HG03575 (cell line): ENCODE results near the gene MOB3B.
A peak's percentile ranks its signal among the peaks of the same experiment; 100 is the strongest.

Experiments
- ATAC-seq: cut with Tn5 transposase; IDR thresholded peaks from one replicate; pipeline ENCODE4 v1.9.1; 2021; ENCODE audit not compliant: unreplicated experiment, insufficient number of reproducible peaks, low FRiP score; ENCODE audit errors: extremely low read depth

Gene MOB3B

DNA sequence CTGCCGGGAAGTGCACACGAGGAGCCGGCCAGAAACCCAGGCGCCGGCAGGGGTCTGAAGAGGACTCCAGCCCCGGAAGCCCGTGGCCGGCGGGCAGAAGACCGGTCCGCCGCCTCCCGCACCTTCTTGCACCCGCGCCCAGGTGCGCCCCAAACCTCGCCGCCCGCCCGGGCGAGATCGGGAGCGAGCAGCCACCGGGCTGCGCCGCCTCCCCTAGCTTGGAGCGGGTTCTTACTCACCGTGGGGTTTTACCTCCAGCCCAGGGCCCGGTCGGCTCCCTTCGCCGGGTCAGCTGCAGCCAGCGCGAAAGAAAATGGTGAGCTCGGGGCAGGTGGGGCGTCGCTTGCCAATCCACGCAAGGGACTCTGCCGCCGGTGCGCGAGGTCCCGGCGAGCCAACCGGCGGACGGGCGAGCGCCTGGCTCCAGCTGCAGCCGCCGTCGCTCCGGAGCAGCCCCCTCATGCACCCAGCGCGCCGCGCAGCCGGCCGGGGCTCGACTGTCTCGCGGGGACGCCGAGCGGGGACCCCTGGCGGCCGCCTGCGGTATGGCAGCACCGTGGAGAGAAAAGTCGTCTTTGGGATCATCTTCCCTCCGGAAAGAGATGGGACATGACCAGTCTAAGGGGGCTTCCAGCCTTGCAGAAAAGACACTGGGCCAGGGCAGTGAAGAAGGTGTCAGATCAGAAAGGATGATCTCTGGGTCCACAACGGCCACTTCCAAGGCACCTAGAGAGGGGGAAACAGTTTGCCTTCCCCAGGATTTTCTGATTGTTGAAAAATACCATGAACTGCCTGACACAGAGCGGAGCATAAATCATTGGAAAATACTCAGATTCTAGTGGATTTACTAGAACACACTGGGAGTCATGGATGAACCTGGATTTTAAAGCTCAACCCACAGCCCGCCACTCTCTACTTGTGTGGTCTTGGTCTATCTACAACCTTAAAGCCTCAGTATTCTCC lies at the start of gene MOB3B:
TSS of gene MOB3B (minus strand) at position 499 of the 963 bp plus-strand sequence. CDS start 74,264 bp downstream, outside the sequence.
- ATAC-seq, result no peak

DNA sequence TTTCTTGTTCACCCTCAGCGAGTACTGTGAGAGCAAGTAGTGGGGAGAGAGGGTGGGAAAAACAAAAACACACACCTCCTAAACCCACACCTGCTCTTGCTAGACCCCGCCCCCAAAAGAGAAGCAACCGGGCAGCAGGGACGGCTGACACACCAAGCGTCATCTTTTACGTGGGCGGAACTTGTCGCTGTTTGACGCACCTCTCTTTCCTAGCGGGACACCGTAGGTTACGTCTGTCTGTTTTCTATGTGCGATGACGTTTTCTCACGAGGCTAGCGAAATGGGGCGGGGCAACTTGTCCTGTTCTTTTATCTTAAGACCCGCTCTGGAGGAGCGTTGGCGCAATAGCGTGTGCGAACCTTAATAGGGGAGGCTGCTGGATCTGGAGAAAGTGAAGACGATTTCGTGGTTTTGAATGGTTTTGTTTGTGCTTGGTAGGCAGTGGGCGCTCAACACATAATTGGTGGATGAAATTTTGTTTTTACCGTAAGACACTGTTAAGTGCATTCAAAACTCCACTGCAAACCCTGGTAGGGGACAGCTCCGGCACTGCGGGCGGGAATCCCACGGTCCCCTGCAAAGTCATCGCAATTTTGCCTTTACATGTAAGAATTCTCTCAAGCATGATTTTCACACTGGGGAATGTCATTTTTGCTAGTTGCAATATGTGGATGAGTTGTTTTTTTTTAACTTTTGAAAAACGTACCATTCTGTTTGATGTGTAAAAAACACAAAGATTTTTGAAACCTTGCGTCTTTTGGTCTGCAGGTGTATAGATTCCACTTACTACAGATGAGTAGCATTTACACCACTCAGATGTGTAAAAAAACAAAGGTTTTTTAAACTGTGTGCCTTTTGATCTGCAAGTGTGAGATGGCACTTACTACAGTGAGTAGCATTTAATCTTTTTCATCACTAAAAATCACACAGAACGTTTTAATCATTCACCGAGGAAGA lies 44.3 kb upstream of the MOB3B start:
- peak; percentile 69 for ATAC-seq

DNA sequence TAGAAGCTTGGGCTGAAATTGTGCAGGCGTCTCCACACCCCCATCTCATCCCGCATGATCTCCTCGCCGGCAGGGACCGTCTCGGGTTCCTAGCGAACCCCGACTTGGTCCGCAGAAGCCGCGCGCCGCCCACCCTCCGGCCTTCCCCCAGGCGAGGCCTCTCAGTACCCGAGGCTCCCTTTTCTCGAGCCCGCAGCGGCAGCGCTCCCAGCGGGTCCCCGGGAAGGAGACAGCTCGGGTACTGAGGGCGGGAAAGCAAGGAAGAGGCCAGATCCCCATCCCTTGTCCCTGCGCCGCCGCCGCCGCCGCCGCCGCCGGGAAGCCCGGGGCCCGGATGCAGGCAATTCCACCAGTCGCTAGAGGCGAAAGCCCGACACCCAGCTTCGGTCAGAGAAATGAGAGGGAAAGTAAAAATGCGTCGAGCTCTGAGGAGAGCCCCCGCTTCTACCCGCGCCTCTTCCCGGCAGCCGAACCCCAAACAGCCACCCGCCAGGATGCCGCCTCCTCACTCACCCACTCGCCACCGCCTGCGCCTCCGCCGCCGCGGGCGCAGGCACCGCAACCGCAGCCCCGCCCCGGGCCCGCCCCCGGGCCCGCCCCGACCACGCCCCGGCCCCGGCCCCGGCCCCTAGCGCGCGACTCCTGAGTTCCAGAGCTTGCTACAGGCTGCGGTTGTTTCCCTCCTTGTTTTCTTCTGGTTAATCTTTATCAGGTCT lies 43.5 kb upstream of the MOB3B start, which contains the start of gene C9orf72:
TSS of gene C9orf72 (minus strand) at position 564 of the 716 bp plus-strand sequence. CDS start 6,361 bp downstream, outside the sequence.
- ATAC-seq, result peak; percentile 3

DNA sequence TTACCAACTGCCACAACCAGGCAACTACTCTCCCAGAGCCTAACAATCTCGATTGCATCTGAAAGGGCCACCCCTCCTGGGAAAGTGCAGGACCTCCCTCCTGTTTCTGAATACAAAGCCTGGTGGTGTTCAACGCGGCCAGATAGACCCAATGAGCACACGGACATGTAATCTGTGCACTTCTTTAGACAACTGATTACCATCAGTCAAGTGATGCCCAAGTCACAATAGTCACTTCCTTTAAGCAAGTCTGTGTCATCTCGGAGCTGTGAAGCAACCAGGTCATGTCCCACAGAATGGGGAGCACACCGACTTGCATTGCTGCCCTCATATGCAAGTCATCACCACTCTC lies 42.9 kb upstream of the MOB3B start:
- peak; percentile 33 for ATAC-seq

DNA sequence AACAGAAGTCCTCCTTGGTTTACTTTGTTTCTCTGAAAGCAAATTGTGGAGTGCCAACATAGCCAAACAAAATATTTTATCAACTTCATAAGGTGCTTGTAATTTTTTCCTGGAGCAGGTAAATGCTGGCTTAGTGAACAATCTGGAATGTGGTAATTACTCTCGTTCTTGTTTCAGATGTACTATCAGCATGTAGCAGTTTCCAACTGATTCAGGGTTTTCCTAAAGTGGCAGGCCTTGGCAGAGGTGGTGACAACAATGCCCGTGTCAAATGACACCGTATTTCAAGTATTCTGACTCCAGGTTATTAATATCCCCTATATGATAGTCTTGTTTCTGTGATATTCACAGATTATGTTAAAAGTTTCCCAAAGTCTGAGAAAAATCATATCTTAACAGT lies 42.4 kb upstream of the MOB3B start:
- ATAC-seq, result no peak

DNA sequence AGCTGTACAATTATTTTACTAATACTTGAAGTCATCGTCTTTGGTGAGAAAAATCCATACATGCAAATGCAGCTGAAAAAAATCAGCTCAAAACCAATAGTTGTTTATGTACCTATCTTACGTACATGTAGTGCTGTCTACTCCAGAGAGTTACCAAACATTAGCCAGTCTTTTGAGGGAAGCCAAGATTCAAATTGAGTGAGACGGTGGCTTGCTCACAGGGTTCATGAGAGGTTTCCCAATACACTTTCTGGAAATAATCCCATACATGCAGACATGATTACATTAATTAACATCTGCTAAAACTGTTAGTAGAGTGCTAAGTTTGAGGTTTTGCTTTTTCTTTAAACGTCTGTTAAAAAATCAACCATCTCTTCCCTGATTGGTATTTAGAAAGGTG lies 41.4 kb upstream of the MOB3B start:
- no peak for ATAC-seq

DNA sequence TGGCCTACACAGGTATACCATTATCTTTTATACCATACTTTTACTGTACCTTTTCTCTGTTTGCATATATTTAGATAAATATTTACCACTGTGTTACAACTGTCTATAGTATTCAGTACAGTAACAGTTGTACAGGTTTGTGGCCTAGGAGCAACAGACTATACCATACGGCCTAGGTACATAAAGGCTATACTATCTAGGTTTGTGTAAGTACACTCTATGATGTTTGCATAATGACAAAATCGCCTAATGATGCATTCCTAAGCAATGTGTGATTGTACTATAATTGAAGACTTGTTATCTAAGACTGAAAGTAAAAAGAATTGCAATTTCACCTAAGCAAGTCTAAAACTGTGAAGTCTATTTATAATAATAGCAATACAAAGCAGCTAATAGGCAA lies 39.8 kb upstream of the MOB3B start:
- ATAC-seq, result no peak

DNA sequence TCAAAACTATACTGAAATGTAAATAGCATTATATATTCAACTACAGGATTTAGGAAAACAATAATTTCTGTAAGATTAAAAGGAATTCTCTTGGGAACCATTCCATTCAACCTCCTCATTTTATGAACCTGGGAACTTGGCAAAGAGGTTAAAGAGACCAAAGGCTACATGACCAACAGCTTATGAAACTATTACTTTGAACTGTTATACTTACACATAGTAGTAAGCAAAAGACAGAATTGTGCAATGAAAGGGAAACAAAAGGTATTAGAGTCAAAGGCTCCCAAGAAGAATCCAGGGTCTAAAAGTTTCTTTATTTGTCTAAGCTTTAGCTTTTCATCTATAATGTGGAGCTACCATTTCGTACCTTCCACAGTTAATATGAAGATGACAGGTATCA lies 36.5 kb upstream of the MOB3B start:
- ATAC-seq, result no peak

DNA sequence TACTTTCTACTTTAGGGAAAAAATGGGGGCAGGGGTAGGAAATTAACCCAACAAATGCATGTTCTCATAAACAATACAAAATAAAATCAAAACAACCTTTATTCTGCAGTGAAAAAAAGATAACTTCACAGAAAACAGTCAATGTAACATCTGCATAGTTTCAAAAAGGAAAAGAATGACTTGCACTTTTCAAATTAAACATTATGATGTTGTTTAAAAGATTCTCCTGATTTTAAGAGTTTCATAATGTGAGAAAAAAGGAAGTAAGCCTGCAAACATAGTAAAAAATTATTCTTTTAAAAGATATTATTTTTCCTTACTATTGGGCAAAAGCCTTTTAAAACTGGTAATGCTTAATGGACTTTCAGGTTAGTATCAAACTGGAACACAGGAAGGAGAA lies 36.1 kb upstream of the MOB3B start:
- no peak for ATAC-seq

DNA sequence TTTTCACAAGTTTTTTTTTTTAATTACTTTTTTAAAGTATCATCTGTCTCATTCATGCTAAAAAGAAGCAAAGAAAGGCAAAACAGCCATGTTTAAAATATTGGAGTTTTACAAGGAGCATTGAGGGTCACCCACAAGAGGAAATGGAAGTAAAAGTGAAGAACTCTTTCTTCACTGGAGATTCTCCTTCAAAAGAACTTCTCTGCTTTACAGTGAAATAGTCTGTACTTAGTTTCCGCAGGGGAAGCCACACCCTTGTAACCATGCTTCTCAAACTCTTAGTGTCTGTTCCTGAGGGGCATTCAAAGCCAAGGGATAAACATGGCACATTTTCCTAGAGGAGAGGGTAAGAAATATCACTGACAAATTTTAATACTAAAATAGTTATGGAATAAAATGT lies 35.1 kb upstream of the MOB3B start:
- no peak for ATAC-seq

DNA sequence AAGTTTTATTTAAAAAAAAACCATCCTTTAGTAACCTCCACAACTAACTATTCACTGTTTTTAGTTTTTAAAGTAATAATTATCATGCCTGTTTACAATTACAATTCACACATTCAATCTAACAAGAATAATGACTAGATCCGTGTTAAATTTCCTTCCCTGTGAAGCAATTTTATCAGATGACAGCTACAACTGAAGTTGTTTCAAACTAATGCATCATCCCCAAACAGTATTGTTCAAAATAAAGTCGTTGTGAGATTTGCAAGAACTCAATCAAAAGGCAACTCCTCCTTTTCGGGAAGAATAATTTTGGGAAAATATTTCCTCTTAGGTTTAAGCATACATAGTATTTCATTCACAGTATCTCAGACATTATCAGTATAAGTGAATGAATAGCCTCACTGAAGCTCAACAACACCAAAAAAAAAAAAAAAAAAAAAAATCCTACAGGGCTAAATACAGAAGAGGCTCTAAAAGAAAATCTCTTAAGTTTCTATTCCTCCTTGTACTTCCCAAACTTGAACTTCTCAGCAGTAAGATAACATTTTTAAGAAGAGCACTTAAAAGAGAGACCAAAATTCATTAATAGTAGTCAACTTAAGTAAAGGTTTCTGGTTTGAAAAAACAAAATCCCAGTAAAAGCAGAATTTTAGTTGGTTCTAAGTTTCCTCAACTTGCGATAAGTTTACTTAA lies 34.3 kb upstream of the MOB3B start:
- no peak for ATAC-seq

DNA sequence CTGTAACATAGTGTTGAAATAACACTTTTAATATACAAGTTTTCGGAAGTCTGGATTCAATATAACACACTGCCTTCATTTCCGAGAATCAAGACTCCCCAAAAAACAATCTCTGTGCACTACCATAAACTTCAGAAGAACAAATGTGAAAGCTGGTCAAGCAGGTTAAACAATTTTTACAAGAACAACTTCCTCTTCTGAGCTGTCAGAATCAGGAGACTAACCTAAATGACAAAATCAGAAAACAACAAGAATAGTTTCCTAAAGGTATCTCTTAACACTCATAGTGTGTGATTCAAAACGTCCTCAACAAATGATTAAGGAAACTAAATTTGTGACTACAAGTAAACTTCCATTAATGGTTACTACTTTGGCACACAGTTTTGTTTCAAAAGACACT lies 32.1 kb upstream of the MOB3B start:
- ATAC-seq, result peak; percentile 38

DNA sequence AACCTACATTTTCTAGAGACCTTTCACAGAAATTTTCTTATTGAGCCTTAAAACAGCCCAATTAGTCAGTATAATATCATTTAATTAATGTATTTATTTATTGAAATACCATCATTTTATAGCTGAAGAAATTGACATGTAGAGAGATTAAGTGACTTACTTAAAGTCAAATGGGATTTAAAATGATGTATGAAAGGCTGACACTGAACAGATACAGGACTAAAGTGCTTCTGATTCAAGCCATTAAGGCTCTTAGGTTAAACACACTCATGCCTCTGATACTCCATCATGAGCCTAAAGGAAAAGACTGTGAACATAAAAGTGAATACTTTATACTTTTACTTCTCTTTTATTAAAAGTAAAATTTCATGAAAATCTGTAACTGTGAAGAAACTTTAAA lies 30.8 kb upstream of the MOB3B start:
- no peak for ATAC-seq

DNA sequence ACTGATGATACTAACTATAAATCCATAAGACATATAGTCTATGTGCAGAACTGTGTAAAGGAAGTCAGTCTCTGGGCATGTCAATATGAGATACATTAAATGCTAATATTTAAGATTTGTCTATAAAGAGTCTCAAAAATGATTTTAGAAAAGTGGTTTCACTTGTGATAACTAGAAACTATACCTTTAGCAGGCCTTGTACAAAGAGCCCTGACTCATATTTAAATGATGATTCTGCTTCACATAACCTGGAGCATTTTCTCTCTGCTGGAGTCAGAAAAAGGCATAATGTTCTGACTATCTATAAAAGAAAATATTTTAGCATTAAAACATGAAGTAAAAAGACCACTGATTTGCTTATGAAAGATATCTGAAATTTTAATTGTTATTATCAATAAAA lies 28.7 kb upstream of the MOB3B start:
- ATAC-seq, result no peak

DNA sequence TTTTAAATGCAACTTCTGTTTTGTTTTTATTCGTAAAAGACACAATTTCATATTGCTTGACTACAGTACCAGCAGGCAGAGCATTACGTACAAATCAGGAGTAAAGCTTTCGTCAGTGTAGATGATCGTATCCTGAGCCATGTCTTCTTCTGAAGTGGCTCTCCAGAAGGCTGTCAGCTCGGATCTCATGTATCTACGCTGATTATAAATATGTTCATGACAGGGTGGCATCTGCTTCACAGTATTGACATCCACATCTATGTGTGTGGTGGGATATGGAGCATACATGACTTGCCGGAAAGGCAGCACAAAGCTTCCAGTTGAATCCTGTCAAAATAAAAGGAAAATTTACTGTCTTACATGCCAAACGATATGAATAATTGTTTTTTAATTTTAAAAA lies 26.9 kb upstream of the MOB3B start:
- ATAC-seq, result no peak

DNA sequence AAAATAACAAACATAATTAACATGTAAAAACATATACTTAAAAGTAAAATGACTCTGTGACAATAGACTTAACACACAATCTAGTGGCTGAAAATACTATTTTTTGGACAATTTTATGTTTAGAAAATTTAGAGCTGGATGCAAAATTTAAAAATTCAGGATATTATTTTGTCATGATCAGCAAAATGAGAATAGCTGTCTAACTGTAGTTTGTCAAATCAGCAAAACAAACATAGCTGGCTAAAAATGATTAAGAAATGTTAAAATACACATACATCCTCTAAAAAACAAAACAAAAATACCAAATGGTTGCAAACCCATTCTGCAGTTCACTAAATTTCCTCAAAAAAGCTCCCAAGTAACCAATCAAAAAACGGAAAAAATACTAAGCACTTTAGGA lies 25.1 kb upstream of the MOB3B start:
- no peak for ATAC-seq

DNA sequence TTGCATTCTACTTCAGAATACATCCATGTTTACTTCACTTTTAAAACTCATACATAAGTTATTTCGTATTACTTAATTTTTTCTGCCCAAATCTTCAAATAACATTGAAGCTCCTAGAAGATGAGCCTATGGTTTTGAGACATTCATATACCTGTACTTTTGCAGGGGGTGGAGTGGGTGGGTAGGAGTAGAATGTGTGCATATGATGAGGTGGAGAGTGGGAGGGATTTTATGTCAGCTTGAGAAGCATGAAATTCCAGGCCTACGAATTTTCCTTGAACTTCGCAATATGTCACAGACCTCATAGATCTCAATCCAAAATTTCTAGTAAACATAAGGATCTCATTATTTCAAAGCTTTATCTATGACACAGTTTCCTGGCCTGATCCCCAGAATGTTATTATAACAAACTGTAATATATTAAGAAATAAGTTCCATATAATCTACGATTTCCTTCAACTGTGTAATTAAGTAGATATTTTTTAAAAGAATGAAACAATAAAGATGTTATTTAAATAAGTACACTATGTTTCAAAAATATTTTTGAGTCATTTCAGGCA lies 19.7 kb upstream of the MOB3B start:
- ATAC-seq, result no peak

DNA sequence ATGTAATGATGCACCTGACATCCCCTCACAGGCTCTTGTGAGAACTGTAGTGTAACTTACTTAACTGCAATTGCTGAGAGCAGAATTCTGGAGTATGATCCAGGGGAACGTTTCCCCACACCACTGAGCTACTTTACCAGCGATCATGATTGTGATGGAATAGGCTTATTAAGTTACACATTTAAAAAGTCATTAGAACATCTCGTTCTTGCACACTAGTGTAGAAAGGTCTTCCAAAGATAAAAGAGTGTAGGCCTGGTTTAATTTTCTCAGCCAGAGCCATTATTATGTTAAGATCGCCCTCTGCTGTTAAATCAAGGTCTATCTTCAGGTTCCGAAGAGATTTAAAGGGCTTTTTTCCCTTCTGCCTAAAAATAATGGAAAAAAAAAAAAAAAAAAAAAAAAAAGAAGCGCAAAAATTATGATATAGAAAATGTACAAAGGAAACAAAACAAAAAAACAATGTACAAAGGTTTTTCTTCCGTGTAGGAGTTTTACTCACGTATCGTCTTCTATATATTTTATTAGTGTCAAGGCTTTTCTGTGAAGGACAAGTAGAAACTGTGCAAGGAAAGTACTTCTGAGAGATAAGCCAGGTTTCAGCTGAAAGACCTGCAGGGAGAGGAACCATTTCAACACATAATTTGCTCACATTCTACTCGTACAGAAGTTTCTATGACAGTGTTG lies 18.6 kb upstream of the MOB3B start:
- ATAC-seq, result no peak
